ENCODE results near the gene UNC5A.

Gene UNC5A

GRCh38 chr5:176875783-176876505 lies 65.6 kb downstream of the UNC5A start:
- H3K36me3 Mint-ChIP-seq: no peaks in the 10 kb centered on the region
- no peaks in the 10 kb centered on the region for H3K9me3 Mint-ChIP-seq (ENCODE audit: low read depth)
- H3K27ac Mint-ChIP-seq: no peak overlapping the region
- H3K4me3 Mint-ChIP-seq: no peak overlapping the region
- peaks cover 13% of the 10 kb centered on the region for H3K4me1 Mint-ChIP-seq (ENCODE audit: low read depth)
- peaks cover 16% of the 10 kb centered on the region for H3K27me3 Mint-ChIP-seq

GRCh38 chr5:176876506-176877431 lies 66.4 kb downstream of the UNC5A start:
- H3K27me3 Mint-ChIP-seq: peaks cover 16% of the 10 kb centered on the region
- no peaks in the 10 kb centered on the region for H3K36me3 Mint-ChIP-seq
- no peak overlapping the region for H3K27ac Mint-ChIP-seq
- H3K4me1 Mint-ChIP-seq (ENCODE audit: low read depth): peaks cover 13% of the 10 kb centered on the region
- no peaks in the 10 kb centered on the region for H3K9me3 Mint-ChIP-seq (ENCODE audit: low read depth)
- H3K4me3 Mint-ChIP-seq: no peak overlapping the region

GRCh38 chr5:176877793-176878331 lies 67.5 kb downstream of the UNC5A start:
- H3K4me1 Mint-ChIP-seq (ENCODE audit: low read depth): peaks cover 13% of the 10 kb centered on the region
- H3K4me3 Mint-ChIP-seq: no peak overlapping the region
- no peaks in the 10 kb centered on the region for H3K36me3 Mint-ChIP-seq
- H3K9me3 Mint-ChIP-seq (ENCODE audit: low read depth): no peaks in the 10 kb centered on the region
- no peak overlapping the region for H3K27ac Mint-ChIP-seq
- peaks cover 16% of the 10 kb centered on the region for H3K27me3 Mint-ChIP-seq

GRCh38 chr5:176878463-176878862 lies 68.1 kb downstream of the UNC5A start:
- Mint-ChIP-seq H3K9me3 (ENCODE audit: low read depth) (no peaks in the 10 kb centered on the region), H3K4me1 (ENCODE audit: low read depth) (peaks cover 11% of the 10 kb centered on the region), H3K4me3 (no peak overlapping the region), H3K27ac (no peak overlapping the region), H3K27me3 (peaks cover 16% of the 10 kb centered on the region), H3K36me3 (no peaks in the 10 kb centered on the region)

- Mint-ChIP-seq H3K27ac (no peak overlapping the region), H3K4me1 (ENCODE audit: low read depth) (peaks cover 11% of the 10 kb centered on the region), H3K27me3 (peaks cover 16% of the 10 kb centered on the region), H3K9me3 (ENCODE audit: low read depth) (no peaks in the 10 kb centered on the region), H3K4me3 (no peak overlapping the region), H3K36me3 (no peaks in the 10 kb centered on the region)
Observed at GRCh38 chr5:176878906-176879662, 68.7 kb downstream of the UNC5A start.

GRCh38 chr5:176879663-176880361 lies 69.5 kb downstream of the UNC5A start:
- Mint-ChIP-seq H3K4me3 (no peak overlapping the region), H3K4me1 (ENCODE audit: low read depth) (peaks cover 11% of the 10 kb centered on the region), H3K9me3 (ENCODE audit: low read depth) (no peaks in the 10 kb centered on the region), H3K27ac (no peak overlapping the region), H3K36me3 (no peaks in the 10 kb centered on the region), H3K27me3 (peaks cover 15% of the 10 kb centered on the region)

DNA sequence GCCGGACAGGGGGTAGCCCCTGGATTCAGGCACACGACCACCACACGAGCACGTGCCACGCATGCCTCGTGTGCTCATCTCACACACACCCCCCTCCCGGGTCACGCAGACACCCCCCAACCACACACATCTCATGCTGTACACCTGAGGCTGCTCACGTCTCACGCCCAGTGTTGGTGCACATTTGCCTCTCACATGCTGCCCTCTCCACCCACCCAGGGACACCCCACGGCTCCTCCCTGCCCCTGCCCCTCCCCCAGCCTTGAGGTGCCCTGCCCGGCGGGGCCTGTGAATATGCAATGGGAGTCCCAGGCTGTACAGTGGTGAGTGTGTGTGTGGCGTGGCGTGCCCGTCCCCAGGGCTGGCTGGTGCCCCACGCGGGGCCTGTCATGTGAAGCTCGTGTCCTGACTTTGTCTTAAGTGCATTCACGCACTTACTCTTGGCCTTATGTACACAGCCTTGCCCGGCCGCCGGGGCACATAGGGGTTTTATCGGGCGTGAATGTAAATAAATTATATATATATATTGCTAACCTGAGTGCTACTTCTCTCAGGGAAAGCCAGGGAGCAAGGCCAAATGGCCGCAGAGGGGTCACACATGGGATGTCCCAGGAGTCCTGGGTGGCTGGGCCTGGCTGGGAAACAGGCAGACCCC lies 70.1 kb downstream of the UNC5A start:
- H3K36me3 Mint-ChIP-seq: no peaks in the 10 kb centered on the region
- peaks cover 9% of the 10 kb centered on the region for H3K27me3 Mint-ChIP-seq
- H3K4me1 Mint-ChIP-seq (ENCODE audit: low read depth): peaks cover 9% of the 10 kb centered on the region
- H3K9me3 Mint-ChIP-seq (ENCODE audit: low read depth): no peaks in the 10 kb centered on the region
- H3K27ac Mint-ChIP-seq: no peak overlapping the region
- H3K4me3 Mint-ChIP-seq: no peak overlapping the region

- no peak overlapping the region for H3K27ac Mint-ChIP-seq
- H3K27me3 Mint-ChIP-seq: peaks cover 2% of the 10 kb centered on the region
- peaks cover 2% of the 10 kb centered on the region for H3K4me1 Mint-ChIP-seq (ENCODE audit: low read depth)
- no peaks in the 10 kb centered on the region for H3K36me3 Mint-ChIP-seq
- H3K9me3 Mint-ChIP-seq (ENCODE audit: low read depth): no peaks in the 10 kb centered on the region
- H3K4me3 Mint-ChIP-seq: no peak overlapping the region
Observed at GRCh38 chr5:176881021-176881749, 70.8 kb downstream of the UNC5A start.

- Mint-ChIP-seq H3K4me1 (ENCODE audit: low read depth) (no peaks in the 10 kb centered on the region), H3K9me3 (ENCODE audit: low read depth) (no peaks in the 10 kb centered on the region), H3K27ac (no peak overlapping the region), H3K36me3 (no peaks in the 10 kb centered on the region), H3K27me3 (no peaks in the 10 kb centered on the region), H3K4me3 (no peak overlapping the region)
Observed at GRCh38 chr5:176881816-176882566, 71.6 kb downstream of the UNC5A start.

GRCh38 chr5:176882567-176882903 lies 72.2 kb downstream of the UNC5A start:
- H3K27ac Mint-ChIP-seq: no peak overlapping the region
- no peaks in the 10 kb centered on the region for H3K27me3 Mint-ChIP-seq
- no peaks in the 10 kb centered on the region for H3K4me1 Mint-ChIP-seq (ENCODE audit: low read depth)
- H3K36me3 Mint-ChIP-seq: no peaks in the 10 kb centered on the region
- no peak overlapping the region for H3K4me3 Mint-ChIP-seq
- H3K9me3 Mint-ChIP-seq (ENCODE audit: low read depth): no peaks in the 10 kb centered on the region

DNA sequence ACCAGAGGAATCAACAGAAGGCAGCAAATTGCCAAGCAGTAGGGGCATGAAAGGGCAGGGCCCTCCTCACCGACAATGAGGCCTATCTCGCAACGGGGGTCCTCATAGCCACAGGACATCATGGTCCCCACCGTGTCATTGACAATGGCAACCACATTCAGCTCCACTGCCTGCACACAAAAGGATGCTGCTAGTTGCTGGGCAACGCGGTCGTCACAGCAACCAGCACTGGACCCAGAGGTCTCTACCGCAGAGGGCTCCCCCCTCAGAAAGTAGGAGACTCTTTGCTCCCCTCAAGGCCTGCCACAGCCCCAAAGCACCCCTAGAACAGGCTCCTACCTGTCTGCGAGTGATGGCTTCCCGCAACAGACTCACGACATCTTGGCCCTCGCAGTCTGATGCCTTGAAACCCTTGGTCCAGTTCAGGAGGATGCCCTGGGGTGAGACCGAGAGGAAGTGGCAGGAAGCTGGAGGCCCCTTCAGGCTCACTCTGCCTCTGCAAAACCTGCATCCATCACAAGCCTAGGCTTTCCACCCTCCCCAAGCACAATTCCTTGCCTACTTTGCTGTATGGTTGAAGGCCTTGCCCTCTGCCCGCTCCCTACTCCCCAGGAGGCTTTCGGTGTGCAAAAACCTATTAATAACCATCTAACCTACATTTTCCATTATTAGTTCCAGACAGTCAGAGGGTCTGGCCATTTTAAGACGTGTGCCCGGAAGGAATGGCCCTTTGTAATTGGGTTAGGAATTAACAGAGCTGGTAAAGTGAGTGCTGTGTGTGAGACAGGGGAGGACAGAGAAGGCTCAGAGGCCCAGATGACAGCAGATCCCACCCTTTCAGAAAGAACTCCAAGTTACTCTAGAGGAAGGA lies 73.6 kb downstream of the UNC5A start:
- Mint-ChIP-seq H3K27ac (no peak overlapping the region), H3K9me3 (ENCODE audit: low read depth) (no peaks in the 10 kb centered on the region), H3K36me3 (no peaks in the 10 kb centered on the region), H3K27me3 (no peaks in the 10 kb centered on the region), H3K4me3 (no peak overlapping the region), H3K4me1 (ENCODE audit: low read depth) (no peaks in the 10 kb centered on the region)

DNA sequence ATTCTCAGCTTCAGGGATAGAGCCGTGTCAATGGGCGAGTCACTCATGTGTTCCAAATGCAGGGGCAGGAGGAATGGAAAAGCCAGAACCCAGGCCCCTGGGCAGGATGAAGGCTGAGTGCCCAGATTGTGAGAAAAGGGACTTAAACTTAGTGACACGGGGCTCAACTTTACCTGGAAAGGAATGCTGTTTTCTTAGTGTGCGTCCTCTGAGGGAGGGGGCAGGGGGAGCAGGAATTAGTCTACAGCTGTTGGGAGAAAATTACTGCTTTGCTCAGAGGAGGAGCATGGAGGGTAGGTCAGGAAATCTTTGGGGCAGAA lies 74.2 kb downstream of the UNC5A start:
- Mint-ChIP-seq H3K4me1 (ENCODE audit: low read depth) (no peaks in the 10 kb centered on the region), H3K27ac (no peak overlapping the region), H3K27me3 (no peaks in the 10 kb centered on the region), H3K9me3 (ENCODE audit: low read depth) (no peaks in the 10 kb centered on the region), H3K36me3 (no peaks in the 10 kb centered on the region), H3K4me3 (no peak overlapping the region)
